ENCODE measurements around the gene SP1.

GRCh38 chr12:53347905-53348304 lies 32.1 kb upstream of the SP1 start:
- TF ChIP-seq GATA2 (IDR thresholded peaks at IDR 0.05; ENCODE audit: low read depth, low read length) (no peak), GATA3 (IDR thresholded peaks at IDR 0.05; ENCODE audit: low read depth, low read length) (no peak)

Measured in SH-SY5Y (cell line).